ENCODE measurements around the gene ID2.

DNA sequence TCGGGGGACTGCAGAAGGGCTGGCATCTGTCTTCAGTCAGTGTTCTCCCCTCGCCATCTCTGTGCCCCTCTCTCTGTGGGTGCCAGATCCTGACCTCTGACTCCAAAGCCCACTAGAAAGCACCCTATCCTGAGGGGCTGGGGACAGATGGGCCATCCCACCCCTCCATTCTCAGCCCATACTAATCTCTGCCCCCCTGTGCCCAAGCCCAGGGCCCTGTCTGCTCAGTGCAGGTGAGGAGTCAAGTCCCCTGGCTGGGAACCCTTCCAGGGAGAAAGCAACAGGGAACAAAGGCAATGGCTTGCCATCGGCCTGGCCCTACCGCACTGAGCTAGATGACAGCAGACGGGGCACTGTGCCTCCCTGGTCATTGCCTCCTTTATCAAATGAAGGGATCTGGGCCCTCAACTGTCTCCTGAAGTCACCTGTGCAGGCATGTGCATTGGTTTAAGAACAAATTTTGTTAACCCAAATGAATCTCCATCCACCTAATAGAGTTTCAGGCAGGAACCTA lies 42.7 kb upstream of the ID2 start:
- TF ChIP-seq, protein P1, sequence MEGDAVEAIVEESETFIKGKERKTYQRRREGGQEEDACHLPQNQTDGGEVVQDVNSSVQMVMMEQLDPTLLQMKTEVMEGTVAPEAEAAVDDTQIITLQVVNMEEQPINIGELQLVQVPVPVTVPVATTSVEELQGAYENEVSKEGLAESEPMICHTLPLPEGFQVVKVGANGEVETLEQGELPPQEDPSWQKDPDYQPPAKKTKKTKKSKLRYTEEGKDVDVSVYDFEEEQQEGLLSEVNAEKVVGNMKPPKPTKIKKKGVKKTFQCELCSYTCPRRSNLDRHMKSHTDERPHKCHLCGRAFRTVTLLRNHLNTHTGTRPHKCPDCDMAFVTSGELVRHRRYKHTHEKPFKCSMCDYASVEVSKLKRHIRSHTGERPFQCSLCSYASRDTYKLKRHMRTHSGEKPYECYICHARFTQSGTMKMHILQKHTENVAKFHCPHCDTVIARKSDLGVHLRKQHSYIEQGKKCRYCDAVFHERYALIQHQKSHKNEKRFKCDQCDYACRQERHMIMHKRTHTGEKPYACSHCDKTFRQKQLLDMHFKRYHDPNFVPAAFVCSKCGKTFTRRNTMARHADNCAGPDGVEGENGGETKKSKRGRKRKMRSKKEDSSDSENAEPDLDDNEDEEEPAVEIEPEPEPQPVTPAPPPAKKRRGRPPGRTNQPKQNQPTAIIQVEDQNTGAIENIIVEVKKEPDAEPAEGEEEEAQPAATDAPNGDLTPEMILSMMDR (IDR thresholded peaks at IDR 0.05): no peak
- no peak for TF ChIP-seq POLR2AphosphoS5 (IDR thresholded peaks at IDR 0.05)

Measured in breast epithelium (tissue), 3 donors.